CD4-positive, alpha-beta T cell treated with Interleukin-21 for 1 hour (primary cell): Measurements from ENCODE around the gene L3HYPDH.

ENCODE experiments used
- DNase-seq: peaks from one replicate; pipeline ENCODE4 v3.0.0-alpha.2; 2020

Gene L3HYPDH

DNA sequence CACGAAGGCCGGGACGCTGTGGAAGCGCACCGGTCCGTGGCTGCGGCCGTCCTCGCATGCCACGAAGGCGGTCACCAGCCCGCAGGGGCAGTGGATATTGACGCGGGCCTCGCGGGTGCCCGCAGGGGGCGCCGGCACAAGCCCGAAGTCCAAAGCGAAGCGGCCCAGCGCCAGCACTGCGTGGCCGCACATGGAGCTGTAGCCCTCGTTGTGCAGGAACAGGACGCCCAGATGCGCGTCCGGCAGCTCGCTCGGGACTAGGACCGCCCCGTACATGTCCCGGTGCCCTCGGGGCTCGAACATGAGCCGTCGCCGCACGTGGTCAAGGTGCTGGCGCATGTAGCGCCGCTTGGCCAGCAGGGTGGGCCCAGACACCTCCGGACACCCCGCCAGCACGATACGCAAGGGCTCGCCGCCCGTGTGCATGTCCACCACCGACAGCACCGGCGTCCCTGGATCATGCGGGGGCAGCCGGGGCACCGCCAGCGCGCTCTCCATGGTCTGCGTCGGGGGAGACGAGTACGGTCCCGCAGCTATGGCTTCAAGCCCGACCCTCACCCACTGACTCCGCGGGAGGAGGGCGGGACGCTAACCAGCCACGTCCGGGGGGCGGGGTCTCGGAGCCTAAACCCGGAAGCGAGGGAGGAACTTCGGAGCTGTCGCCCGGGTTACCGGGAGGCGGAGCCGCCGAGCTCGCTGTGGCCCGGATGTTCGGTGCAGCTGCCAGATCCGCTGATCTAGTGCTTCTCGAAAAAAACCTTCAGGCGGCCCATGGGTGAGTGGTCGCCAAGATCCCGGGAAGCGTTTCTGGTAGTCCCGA is at the start of gene L3HYPDH, which contains the start of gene JKAMP:
TSS of gene L3HYPDH (minus strand) at position 590 of the 820 bp plus-strand sequence. CDS start at position 498, 92 bp downstream.
TSS of gene JKAMP (plus strand) at position 699 of the 820 bp plus-strand sequence. CDS start at position 772, 73 bp downstream.
- DNase-seq: peak; percentile 96

DNA sequence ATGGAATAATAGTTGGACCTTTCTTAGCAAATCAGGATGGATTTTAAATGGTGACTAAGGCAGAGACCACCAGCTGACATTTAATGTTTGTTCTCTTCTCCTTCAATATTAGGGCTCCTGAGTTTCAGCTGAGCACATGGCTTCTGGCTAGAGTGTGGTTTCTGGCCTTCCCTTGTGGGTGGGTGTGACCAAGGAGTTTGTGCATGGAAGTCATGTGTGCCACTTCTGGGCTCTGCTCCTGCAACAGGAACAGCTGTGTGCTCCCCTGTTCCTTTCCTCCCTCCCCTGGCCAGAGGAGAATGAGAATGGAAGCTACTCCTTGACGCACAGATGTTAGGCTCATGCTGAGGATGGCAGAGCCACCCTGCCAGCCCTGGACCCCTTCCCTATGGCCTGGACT is 48.2 kb upstream of the L3HYPDH start:
- no peak for DNase-seq

DNA sequence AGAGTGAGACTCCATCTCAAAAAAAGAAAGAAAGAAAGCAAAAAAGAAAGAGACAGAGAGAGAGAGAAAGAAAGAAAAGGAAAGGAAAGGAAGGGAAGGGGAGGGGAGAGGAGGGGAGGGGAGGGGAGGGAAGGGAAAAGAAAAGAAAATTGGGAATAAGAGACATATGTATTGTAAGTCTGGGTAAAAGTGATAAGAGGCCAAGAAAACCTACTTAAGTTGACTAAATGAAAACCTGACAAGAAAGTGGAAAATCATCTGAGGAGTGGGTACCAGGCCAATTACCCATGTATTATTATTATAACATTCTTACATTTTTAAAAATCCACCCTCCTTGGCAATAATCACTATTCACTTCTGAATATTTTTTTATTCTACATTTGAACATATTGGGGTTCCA is 46.1 kb upstream of the L3HYPDH start:
- DNase-seq: no peak

DNA sequence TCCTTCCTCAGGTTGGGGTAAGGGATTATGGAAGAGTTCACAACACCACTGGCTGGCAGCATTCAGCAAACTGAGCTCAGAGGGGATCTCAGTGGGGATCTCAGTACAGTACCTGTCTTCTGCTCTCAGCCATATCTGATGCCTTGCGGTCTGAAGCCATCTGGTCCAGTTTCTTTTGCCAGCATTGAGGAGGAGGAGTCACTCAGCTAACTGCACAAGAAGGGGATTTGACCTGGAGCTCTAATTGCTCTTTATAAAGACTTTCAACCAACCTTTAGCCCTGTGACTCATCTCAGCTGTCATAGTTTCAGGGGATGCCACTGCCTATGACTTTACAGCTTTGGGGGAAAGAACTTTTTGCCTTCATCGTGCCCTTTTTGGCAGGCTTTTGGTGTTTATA is 45.0 kb upstream of the L3HYPDH start:
- no peak for DNase-seq

DNA sequence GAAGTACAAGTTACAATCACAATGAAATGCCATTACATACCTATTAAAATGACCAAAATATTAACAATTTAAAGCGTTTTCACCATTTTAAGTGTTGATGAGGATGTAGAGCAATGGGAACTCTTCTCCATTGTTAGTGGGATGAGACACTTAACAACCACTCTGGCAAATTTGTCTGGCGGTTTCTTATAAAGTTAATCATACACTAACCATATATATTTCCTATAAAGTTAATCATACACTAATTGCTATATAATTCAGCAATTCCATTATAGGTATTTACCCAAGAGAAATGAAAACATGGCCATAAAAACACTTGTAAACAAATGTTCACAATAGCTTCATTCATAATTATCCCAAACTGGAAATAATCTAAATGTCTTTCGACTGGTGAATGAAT is 36.0 kb upstream of the L3HYPDH start:
- no peak for DNase-seq

DNA sequence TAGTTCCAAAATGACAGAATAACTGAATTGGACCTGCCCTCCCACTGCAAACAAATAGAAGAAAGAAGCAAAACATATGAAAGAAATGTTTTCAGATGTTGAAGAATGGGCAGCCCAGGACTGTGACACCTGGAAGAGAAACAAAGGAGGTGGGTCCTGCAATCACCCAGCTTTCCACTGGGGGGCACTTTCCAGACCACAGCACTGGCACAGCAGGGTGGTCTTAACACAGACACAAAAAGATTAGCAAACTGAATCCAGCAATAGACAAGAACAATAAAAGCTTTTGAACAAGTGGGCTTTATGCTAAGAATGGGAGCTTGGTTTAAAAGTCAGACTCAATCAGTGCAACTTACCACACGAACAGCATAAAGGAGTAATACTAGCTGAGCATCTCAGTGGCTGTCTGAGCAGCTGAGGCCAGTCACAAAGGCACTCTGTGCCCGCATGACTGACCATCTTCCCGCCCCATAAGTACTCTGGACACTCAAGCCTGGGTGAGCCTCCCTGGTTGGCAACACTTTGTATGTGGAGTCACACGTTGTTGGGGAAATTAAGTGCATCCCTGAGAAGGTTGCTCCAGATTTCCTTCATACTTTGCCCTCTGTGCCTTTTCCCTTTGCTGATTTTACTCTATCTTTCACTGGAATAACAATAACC is 27.8 kb upstream of the L3HYPDH start:
- DNase-seq: peak; percentile 7

DNA sequence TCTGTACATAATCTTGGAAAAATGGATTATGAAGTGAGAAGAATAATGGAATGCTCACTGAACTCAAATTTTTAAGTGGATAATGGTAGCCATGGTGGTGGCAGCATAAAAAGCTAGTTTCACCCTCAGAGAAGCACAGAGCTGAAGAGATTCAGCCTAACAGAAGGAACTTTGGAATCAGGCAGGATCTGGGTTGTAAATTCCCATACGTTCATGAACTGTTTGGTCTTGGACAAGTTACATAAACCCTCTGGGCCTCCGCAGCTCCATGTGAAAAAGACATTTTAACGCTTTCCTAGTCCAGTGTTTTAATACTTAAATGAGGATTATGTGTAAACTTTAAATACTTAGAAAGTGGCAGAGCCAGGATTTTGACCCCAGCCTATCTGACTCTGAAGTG is 26.8 kb upstream of the L3HYPDH start:
- no peak for DNase-seq

DNA sequence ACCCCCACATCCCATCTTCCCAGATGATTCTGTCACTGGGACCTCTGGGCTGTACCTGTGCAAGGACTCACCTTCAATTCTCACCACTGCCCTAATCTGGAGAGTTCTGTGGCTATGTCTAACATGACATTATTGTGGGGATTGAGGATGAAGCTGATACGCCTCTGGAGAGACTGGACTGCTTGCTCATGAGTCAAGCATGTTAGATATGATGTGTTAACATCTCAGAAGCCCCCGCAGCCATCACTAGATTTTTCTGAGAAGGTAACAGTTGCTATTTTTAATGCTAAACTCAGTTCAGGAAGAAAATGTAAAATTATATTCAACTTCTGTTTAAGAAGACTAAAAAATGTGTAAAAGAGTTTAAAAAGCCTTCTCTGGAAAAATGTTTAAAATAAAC is 25.8 kb upstream of the L3HYPDH start:
- no peak for DNase-seq

DNA sequence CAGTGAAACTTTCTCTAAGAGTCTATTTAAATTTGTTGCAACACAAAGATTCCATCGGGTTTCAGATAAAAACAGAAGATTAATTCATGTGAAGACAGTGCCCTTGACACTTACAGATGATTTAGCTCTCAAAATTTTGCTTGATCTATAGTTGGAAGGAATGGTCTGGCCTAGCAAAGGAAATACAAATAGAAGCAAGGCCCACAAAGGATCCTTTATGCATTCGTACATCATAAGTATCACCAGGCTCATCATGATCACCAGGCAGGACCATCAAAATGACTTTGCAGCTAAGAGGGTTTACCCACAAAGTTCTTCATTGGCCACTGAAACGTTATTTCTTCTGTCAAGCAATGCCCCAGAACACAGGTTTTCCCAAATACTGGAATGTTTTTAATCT is 24.9 kb upstream of the L3HYPDH start:
- no peak for DNase-seq

DNA sequence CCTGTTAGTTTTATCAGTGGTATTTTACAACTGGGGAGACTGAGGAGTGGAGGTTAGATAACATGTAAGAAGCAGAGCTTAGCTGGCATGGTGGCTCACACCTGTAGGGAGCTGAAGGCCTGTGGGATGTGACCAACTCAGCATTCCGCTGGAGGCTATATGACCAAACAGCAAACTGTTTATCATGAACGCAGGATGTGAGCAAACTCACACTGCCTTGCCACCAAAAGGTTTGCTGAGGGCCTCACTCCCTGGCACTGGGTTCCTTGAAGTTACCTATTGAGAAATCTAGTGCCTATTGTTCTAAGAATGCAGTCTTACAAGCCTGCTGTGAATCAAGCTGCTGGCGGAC is 23.5 kb upstream of the L3HYPDH start:
- DNase-seq: no peak

DNA sequence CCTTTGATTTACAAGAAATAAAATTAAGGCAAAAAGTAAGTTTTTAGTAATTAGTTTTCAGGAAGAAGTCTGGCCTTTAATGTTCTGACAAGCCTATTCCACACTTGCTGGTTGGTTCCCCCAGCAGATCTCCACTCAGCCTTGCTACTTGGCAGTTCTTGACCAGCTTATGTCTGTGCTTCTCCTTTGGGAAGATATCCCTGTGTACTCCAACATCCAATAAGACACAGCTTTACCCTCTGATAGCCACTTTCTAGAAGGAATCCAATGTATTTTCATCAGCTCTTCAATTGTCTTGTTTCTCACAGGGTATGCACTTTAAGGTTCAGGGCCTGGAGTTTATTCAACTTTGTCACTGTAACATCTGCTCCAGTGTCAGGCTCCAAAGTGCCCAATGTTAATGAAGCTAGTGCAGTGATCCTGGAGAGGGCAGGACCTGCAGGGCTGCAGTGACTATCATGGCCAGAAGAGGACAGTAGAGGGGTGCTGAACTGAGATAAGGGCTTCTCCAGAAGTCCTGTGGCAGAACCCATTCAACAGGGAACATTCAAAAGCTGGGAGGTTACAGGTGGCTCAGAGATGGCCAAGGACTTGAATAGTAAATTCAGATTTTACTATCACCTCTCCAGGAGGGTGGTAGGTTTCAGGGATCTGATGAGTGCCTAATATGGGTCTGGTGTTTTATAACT is 23.0 kb upstream of the L3HYPDH start:
- DNase-seq: peak; percentile 55

DNA sequence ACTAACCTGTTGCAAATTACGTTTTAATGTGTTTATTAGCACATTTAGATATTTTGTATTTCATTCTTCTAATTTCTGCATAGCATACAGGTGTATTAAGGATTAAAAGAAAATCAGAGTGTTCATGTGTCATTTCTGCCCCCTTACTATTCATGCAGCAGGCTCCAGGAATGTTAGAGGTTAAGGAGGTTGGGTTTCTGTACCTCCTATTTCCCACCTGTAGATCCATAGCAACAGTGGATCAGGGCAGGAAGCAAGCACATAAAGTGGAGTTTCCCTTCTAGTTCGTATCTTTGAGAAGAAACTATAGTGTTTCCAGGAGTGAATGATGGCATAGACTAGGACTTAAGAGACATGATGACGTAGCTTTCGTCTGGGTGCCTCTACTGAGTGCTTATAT is 19.0 kb upstream of the L3HYPDH start:
- DNase-seq: no peak

DNA sequence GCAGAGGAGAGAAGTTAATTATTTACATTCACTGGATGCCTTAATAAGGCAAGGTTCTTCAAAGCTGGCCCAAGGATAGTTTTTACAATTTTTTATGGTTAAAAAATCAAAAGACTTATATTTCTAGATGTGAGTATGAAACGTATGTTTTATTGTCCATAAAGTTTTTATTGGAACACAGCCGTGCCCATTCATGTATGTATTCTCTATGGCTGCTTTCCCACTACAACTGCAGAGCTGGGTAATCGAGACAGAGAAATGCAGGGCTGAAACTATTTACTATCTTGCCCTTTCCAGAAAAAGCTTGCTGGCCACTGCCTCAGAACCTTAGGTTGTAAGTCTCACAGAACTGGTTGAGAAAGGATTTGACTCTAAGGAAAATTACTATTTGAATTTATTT is 16.5 kb upstream of the L3HYPDH start:
- DNase-seq: no peak

DNA sequence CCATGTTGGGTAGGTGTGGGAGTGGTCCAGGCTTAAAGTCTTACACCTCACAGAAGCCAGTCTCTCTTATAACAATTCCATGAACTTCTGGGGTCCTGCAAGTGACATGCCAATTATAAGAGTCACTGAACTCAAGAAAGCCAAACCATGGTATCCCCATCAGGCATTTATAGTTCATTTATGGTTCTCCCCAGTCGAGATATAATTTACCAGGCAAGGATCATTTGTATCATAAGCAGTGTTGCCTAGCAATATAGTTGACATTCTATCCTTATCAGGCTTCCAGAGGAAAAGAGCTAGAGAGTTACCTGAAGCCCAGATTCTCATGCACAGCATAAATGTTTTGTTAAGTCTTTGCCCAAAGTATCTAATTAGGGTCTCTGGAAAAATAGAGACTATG is 8.2 kb upstream of the L3HYPDH start:
- no peak for DNase-seq

DNA sequence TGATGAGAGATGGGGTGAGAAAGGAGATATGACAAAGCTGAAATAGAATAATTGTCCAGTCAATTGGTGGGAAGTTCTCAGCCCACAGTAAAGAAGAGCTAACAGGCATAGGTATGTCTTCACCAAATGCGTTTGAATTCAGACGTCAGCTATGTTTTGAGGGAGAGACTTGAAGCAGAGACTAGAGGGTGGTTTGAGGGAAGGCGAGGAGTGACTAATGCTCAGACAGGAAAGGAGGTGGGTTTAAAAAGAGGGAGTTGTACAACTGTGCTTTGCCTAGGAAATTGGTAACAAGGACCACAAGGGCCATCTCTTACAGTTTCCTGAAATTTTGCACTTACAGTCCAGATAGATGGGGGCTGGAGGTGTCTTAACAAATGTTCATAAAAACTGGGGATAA is 6.5 kb upstream of the L3HYPDH start:
- no peak for DNase-seq

DNA sequence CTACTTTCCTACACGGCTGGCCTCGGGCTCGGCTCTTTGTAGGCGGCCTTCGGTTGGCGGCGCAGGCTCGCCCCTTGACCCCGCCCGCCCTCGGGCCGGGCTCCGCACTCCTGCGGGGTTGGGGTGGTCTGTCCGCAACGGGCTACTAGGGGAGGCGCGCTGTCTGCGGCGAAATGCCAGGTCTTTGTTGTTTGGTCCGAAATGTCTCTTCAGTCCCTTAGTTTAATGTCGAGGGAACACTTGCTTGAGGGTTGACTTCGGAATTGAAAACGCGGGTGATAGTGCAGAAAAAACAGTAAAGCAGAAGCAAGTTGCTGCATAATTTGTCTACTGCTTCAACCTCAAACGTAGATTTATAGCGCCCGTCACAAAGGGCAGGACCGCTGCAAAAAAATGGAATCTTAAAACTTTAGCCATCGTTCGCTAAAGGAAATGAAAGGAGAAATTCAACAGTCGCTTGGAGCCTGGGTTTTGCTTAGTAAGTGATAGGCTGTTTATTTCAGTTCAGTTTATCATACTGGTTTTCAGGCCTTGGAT is 499 bp upstream of the L3HYPDH start:
- no peak for DNase-seq

DNA sequence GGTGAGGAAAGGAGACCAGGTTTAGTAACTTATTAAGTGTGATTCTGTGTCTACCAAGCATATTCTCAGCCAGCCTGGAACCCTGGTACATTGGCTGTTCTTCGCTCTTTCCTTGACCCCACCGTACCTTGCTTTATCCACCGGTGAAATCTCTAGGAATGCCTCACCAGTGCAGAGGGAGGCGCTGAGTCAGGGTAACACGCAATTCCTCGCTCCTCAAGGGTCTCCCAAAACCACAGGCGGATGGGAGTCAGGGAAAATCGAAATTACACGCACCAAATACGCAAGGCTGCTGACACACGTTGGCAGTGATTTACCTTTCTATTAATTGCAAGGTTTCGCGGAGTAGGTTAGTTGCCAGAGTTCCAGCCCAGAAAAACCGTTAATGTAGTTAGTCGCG is 845 bp downstream of the L3HYPDH start:
- no peak for DNase-seq

DNA sequence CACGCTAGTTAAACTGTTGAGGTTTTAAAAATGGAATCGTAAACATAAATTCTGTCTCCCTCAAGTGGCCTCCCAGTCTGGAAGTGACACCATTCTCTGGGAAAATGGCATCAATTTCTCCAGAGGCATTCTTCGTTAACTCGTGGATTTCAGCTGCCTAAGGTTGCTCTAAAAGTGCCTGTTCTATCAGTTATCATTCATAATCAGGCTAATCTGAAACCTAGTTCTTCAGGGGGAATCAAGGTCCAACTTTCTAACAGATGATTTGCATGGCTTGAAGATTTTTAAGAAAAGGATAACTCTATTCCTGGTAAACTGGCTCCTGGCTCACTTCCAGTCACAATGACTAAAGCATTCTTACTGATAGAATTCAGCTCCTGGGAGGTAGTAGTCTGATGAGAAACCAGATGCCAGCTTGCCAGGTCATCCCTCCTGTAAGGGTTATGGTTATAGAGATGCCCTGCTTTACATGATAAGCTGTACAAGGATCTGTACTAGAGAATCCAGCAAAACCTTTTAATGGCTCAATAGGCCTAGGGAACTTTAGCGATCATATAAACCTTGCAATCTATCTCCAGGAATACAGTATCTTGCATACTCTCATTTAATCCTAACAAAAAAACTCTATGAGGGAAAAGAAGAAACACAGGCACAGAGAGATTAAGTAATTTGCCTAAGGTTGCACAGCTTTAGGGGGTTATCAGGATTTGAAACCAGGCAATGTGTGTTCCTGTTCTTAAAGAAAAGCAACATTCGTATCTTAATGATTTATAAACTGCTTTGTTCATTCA is 1.5 kb downstream of the L3HYPDH start:
- DNase-seq: no peak

DNA sequence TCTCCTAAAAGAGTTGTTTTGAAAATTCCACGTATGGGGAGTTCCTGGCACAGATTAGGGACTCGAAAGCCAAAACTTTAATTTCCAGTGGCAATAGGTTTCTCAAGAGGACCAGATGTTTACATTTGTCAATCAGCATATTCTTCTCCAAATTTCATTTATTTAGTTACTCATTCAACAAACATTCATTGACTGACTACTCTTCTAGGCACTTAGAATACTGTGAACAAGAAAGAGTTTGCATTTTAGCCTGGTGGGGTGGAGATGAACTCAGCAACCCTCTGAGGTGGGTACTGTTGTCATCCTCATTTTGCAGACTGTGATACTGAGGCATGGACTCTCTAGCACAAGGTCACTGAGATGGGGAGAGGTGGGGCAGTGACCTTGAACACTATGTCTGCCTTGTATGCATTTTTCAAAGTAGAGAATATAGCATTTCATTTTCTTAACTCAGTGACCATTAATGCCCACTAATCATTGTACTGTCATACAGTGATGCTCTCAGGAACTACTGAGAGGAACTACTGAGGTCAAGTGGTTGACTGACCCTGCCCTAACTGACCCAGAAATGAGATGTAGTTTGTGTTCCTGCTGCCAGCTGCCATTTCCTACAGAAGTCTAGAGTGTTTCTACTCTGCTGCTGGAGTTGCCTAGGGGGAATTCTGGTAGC is 2.2 kb downstream of the L3HYPDH start:
- no peak for DNase-seq

DNA sequence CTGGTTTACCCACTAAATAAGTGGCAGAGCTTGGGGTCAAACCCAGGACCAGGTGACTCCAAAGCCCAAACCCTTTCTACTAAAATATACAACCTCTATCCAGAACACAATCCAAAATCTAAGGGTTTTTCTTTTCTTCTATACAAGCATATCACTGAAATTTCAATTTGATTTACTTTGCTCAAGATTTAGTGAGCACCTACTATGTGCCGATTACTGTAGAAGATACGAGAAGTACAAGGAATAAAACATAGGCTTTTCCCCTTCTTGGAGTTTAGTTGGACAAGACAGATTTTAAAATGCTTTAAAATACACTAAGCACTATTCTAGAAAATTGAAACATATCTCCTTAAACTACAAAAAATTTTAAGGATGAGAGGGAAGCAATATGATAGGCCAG is 2.8 kb downstream of the L3HYPDH start:
- no peak for DNase-seq

DNA sequence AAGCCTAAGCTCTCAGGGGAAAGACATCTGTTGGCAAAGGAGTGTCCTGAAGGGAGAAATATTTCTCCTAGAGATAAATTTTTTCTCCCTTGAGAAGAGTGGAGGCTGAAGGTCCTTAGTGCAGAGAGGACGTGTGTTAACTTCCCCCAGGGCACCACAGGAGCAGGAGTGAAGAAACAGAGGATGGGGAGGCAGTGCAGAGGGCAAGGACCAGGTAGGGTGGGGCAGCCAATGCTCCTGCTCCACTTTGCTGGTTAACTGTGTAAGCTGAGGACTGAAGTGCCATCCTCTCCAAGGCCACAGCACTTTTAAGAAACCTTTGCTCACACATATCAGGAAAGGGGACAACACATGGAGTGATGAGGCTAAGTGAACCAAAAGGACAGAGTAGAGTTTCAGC is 4.0 kb downstream of the L3HYPDH start:
- DNase-seq: no peak

DNA sequence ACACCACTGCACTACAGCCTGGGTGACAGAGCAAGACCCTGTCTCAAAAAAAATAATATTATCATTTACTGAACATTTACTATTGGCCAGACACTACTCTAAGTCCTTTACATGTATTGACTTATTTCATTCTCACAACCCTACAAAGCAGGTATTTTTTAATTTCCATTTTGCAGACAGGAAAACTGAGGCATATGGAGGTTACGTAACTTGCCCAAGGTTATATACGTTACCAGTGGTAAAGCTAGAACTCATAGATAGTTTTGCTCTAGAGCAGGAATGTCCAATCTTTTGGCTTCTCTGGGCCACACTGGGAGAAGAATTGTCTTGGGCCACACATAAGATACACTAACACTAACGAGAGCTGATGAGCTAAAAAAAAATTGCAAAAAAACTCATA is 5.7 kb downstream of the L3HYPDH start:
- DNase-seq: no peak
